ENCODE measurements around the gene THADA.

DNA sequence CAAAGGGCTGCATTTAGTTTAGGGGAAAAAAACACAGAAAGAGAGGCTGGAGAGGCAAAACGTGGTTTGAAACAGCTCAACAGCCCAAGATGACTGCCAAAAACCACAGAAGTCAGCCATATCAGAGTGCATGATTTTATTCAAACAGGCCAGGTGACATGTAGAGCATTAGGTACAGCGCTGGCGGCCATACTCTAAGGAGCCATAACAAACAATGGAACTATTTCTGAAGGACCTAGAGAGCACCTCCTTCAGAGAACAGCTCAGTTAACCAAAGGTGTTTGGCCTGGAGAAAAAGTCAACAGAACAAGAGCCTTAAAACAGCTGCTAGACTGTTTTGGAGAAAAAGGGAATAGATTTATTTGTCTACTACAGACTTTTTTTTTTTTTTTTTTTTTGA is 2.6 kb downstream of the THADA start:
- no peak for TF ChIP-seq EZH2 (IDR thresholded peaks at IDR 0.05; ENCODE audit: low read length)
- TF ChIP-seq, protein P1, sequence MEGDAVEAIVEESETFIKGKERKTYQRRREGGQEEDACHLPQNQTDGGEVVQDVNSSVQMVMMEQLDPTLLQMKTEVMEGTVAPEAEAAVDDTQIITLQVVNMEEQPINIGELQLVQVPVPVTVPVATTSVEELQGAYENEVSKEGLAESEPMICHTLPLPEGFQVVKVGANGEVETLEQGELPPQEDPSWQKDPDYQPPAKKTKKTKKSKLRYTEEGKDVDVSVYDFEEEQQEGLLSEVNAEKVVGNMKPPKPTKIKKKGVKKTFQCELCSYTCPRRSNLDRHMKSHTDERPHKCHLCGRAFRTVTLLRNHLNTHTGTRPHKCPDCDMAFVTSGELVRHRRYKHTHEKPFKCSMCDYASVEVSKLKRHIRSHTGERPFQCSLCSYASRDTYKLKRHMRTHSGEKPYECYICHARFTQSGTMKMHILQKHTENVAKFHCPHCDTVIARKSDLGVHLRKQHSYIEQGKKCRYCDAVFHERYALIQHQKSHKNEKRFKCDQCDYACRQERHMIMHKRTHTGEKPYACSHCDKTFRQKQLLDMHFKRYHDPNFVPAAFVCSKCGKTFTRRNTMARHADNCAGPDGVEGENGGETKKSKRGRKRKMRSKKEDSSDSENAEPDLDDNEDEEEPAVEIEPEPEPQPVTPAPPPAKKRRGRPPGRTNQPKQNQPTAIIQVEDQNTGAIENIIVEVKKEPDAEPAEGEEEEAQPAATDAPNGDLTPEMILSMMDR (optimal IDR thresholded peaks at IDR 0.05 in 1 of 3, IDR thresholded peaks at IDR 0.05 in 1 of 3, conservative IDR thresholded peaks at IDR 0.05 in 1 of 3; ENCODE audit: extremely low read depth in 1 of 3, insufficient read depth in 2 of 3, low read length in 3 of 3), result no peak

Measured in keratinocyte (primary cell).